Activated T-cell treated with anti-CD3 and anti-CD28 coated beads for 1 hour (primary cell): ENCODE data around the gene VMAC.

Source experiments
- DNase-seq: peaks from one replicate; pipeline ENCODE4 v3.0.0-alpha.2; 2020; ENCODE audit warnings: low read depth

The VMAC gene

GRCh38 chr19:5931251-5931650 lies 26.6 kb downstream of the VMAC start:
- DNase-seq, result no peak

- DNase-seq, result no peak
Measured at GRCh38 chr19:5932146-5932545, 27.5 kb downstream of the VMAC start.

GRCh38 chr19:5932609-5933262 lies 28.1 kb downstream of the VMAC start:
- DNase-seq, result no peak

- DNase-seq, result no peak
Measured at GRCh38 chr19:5933391-5934068, 28.9 kb downstream of the VMAC start.

GRCh38 chr19:5934069-5934401 lies 29.4 kb downstream of the VMAC start:
- no peak for DNase-seq

- DNase-seq, result no peak
Measured at GRCh38 chr19:5934774-5935472, 30.3 kb downstream of the VMAC start.

- DNase-seq, result no peak
Measured at GRCh38 chr19:5935473-5936291, 31.0 kb downstream of the VMAC start.

GRCh38 chr19:5936292-5936592 lies 31.6 kb downstream of the VMAC start:
- DNase-seq, result no peak

- no peak for DNase-seq
Measured at GRCh38 chr19:5937550-5937949, 32.9 kb downstream of the VMAC start.

- DNase-seq, result no peak
Measured at GRCh38 chr19:5940260-5941208, 35.9 kb downstream of the VMAC start.

- DNase-seq, result no peak
Measured at GRCh38 chr19:5941673-5942072, 37.0 kb downstream of the VMAC start.

- DNase-seq, result no peak
Measured at GRCh38 chr19:5943045-5943444, 38.4 kb downstream of the VMAC start.

- no peak for DNase-seq
Measured at GRCh38 chr19:5943623-5944022, 39.0 kb downstream of the VMAC start.

GRCh38 chr19:5947435-5947834 lies 42.8 kb downstream of the VMAC start:
- DNase-seq, result no peak

GRCh38 chr19:5948752-5949564 lies 44.3 kb downstream of the VMAC start:
- DNase-seq, result no peak

- DNase-seq, result peak; percentile 12
Measured at GRCh38 chr19:5949792-5950305, 45.2 kb downstream of the VMAC start.

- DNase-seq, result no peak
Measured at GRCh38 chr19:5950741-5951140, 46.1 kb downstream of the VMAC start.

GRCh38 chr19:5951338-5951861 lies 46.7 kb downstream of the VMAC start:
- no peak for DNase-seq

- DNase-seq, result no peak
Measured at GRCh38 chr19:5952193-5953029, 47.7 kb downstream of the VMAC start.
